ENCODE results near the gene ANKS6. TPM values are rescaled to one million over a fixed set of nuclear protein-coding genes. Genes with fewer than 3 reads are reported as not detected.

Gene ANKS6
- total RNA-seq, 2 donors from 2014 or later: 13.2 to 32.0 TPM

- DNase-seq: no peak
- no peak for ATAC-seq
- Histone ChIP-seq H3K27ac (no peak overlapping the region), H3K27me3 (no peaks in the 10 kb centered on the region), H3K4me3 (no peak overlapping the region), H3K36me3 (replicated peaks in 1 of 2; ENCODE audit: insufficient read depth in 1 of 2, low read depth in 2 of 2) (peaks cover 0 to 2% of the 10 kb centered on the region in 2 donors), H3K9me3 (no peaks in the 10 kb centered on the region), H3K4me1 (peaks cover 14% of the 10 kb centered on the region)
- intact Hi-C loops (cut with DNase I): no loop called here
- no peak for TF ChIP-seq POLR2A (IDR thresholded peaks at IDR 0.05)
- TF ChIP-seq, protein P1, sequence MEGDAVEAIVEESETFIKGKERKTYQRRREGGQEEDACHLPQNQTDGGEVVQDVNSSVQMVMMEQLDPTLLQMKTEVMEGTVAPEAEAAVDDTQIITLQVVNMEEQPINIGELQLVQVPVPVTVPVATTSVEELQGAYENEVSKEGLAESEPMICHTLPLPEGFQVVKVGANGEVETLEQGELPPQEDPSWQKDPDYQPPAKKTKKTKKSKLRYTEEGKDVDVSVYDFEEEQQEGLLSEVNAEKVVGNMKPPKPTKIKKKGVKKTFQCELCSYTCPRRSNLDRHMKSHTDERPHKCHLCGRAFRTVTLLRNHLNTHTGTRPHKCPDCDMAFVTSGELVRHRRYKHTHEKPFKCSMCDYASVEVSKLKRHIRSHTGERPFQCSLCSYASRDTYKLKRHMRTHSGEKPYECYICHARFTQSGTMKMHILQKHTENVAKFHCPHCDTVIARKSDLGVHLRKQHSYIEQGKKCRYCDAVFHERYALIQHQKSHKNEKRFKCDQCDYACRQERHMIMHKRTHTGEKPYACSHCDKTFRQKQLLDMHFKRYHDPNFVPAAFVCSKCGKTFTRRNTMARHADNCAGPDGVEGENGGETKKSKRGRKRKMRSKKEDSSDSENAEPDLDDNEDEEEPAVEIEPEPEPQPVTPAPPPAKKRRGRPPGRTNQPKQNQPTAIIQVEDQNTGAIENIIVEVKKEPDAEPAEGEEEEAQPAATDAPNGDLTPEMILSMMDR (IDR thresholded peaks at IDR 0.05): no peak
- WGBS, 2 donors: 93% methylated on average over 12 of the region's 12 CpGs
These were observed 8.5 kb downstream of the ANKS6 start for GRCh38 chr9:98787766-98788335.

DNA sequence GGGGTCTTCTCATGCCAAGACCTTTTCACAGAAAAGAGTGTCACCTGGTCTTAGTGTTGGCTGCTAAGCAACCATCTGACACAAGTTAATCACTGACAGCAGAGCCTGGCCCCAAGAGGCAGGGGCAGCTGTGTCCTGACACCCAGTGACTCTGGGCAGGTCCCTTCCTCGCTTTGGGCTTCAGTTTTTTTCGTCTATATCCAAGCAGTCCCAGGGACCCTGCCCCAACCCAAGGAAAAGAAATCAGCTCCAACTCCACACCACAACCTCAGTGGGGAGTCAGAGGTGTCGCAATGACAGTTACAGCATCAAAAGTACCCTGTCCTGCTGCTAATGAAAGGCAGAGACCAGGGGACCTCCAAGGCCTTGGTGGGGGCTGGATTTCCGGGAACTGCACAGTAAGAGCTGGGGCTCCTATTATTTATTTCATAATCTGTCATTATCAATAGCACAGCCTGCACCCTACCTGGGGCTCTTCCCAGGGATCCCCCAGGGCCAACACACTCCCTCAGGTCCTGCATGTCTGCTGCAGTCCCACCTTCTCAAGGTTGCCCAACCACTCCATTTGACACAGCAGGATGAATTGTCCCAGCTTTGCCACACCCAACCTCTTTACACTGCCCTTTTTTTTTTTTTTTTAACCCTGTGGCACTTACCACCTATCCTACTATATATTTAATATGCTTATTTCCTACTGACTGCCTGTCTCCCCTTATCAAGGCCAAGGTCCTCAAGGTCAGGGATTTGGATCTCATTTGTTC lies 9.4 kb downstream of the ANKS6 start:
- TF ChIP-seq, protein P1 (IDR thresholded peaks at IDR 0.05): no peak
- TF ChIP-seq POLR2A (IDR thresholded peaks at IDR 0.05): no peak
- H3K27me3 ChIP-seq: no peaks in the 10 kb centered on the region
- H3K9me3 ChIP-seq: no peaks in the 10 kb centered on the region
- ATAC-seq (no peak), DNase-seq (no peak)
- intact Hi-C loops (cut with DNase I): no loop called here
- no peak overlapping the region for H3K4me3 ChIP-seq
- H3K4me1 ChIP-seq: peaks cover 14% of the 10 kb centered on the region
- H3K36me3 ChIP-seq (replicated peaks in 1 of 2; ENCODE audit: insufficient read depth in 1 of 2, low read depth in 2 of 2): peaks cover 0 to 2% of the 10 kb centered on the region in 2 donors
- 83 to 98% methylated on average over 4 of the region's 4 CpGs for WGBS, 2 donors
- no peak overlapping the region for H3K27ac ChIP-seq

GRCh38 chr9:98784831-98785806 lies 11.2 kb downstream of the ANKS6 start:
- Histone ChIP-seq H3K36me3 (replicated peaks in 1 of 2; ENCODE audit: insufficient read depth in 1 of 2, low read depth in 2 of 2) (peaks cover 0 to 2% of the 10 kb centered on the region in 2 donors), H3K4me3 (no peak overlapping the region), H3K4me1 (no peaks in the 10 kb centered on the region), H3K9me3 (no peaks in the 10 kb centered on the region), H3K27me3 (no peaks in the 10 kb centered on the region), H3K27ac (no peak overlapping the region)
- WGBS, 2 donors: 69 to 72% methylated on average over 11 of the region's 11 CpGs
- intact Hi-C loops (cut with DNase I): no loop called here
- DNase-seq (no peak), ATAC-seq (no peak)
- no peak for TF ChIP-seq POLR2A (IDR thresholded peaks at IDR 0.05)

DNA sequence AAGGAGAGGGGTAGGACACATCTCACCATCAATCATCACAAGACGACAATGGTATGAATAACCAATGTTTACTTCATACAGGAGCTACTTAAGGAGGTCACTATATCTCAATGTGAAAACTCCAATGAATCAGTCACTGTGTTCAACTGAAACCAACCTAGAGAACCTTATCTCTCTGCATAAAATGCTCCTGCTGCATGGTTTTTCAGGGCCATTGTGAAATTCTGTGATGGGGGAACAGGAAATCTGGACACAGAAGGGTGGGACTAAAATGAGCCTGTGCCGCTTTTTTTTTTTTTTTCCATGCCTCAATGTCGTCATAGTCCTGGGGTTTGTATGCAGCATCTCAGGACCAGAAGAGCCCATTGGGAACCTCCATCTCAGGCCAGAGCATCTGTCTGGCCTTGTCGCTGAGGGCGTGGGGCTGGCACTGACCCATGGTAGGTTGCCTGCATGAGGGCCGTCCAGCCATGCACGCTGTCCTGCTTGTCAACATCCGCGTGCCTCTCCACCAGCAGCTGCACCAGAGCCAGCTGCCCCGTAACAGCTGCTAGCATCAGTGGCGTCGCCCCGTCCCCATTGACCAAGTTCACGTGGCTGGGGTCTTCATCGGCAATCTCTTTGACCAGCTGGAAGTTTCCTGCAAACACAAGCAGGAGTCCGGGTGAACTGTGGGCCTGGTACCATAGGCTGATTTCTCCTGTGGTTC lies 12.7 kb downstream of the ANKS6 start:
- TF ChIP-seq, protein P1 (IDR thresholded peaks at IDR 0.05): no peak
- TF ChIP-seq POLR2A (IDR thresholded peaks at IDR 0.05): no peak
- H3K27me3 ChIP-seq: no peaks in the 10 kb centered on the region
- ATAC-seq (no peak), DNase-seq (no peak)
- no peaks in the 10 kb centered on the region for H3K36me3 ChIP-seq (replicated peaks in 1 of 2; ENCODE audit: insufficient read depth in 1 of 2, low read depth in 2 of 2)
- H3K4me3 ChIP-seq: no peak overlapping the region
- no peak overlapping the region for H3K27ac ChIP-seq
- H3K4me1 ChIP-seq: no peaks in the 10 kb centered on the region
- no peaks in the 10 kb centered on the region for H3K9me3 ChIP-seq
- intact Hi-C loops (cut with DNase I): no loop called here
- WGBS, 2 donors: 89 to 91% methylated on average over 8 to 16 of the region's 16 CpGs
